Measurements from ENCODE around the gene ZNF574. TPM values are rescaled to one million over a fixed set of nuclear protein-coding genes. Genes with fewer than 3 reads are reported as not detected.

ZNF574 gene
- total RNA-seq, 2 donors from 2014 or later: 11.5 to 12.2 TPM

- Mint-ChIP-seq H3K4me3 (no peak overlapping the region), H3K9me3 (no peaks in the 10 kb centered on the region), H3K36me3 (ENCODE audit: insufficient read depth in 2 of 2) (peaks cover 5 to 12% of the 10 kb centered on the region in 2 donors), H3K27ac (no peak overlapping the region), H3K27me3 (ENCODE audit: low read depth) (no peaks in the 10 kb centered on the region), H3K4me1 (ENCODE audit: low read depth) (peaks cover 55% of the 10 kb centered on the region)
- DNase-seq (no peak), ATAC-seq (replicated peaks in 1 of 2) (no peak)
These were observed 3.3 kb downstream of the ZNF574 start for GRCh38 chr19:42079276-42079669.

- H3K4me3 Mint-ChIP-seq: no peak overlapping the region
These were observed 4.2 kb downstream of the ZNF574 start for GRCh38 chr19:42079886-42080763.

GRCh38 chr19:42080764-42081375, 4.9 kb downstream of the ZNF574 start:
- ATAC-seq (replicated peaks in 1 of 2): no peak
- Mint-ChIP-seq H3K9me3 (no peaks in the 10 kb centered on the region), H3K4me3 (no peak overlapping the region)

More at GRCh38 chr19:42079886-42080763, 4.2 kb downstream of the ZNF574 start:
- Mint-ChIP-seq H3K9me3 (no peaks in the 10 kb centered on the region), H3K27me3 (ENCODE audit: low read depth) (no peaks in the 10 kb centered on the region), H3K27ac (no peak overlapping the region), H3K4me1 (ENCODE audit: low read depth) (peaks cover 48% of the 10 kb centered on the region), H3K36me3 (ENCODE audit: insufficient read depth in 2 of 2) (peaks cover 5 to 12% of the 10 kb centered on the region in 2 donors)
- ATAC-seq (replicated peaks in 1 of 2) (no peak), DNase-seq (no peak)

GRCh38 chr19:42081584-42082203, 5.7 kb downstream of the ZNF574 start:
- Mint-ChIP-seq H3K27ac (peak overlapping the region; percentile 45), H3K4me3 (no peak overlapping the region), H3K9me3 (no peaks in the 10 kb centered on the region), H3K27me3 (ENCODE audit: low read depth) (no peaks in the 10 kb centered on the region), H3K36me3 (ENCODE audit: insufficient read depth in 2 of 2) (peaks cover 0 to 5% of the 10 kb centered on the region in 2 donors), H3K4me1 (ENCODE audit: low read depth) (peaks cover 37% of the 10 kb centered on the region)
- DNase-seq (no peak), ATAC-seq (replicated peaks in 1 of 2) (peak; percentile 52 to 55)

More at GRCh38 chr19:42080764-42081375, 4.9 kb downstream of the ZNF574 start:
- Mint-ChIP-seq H3K27ac (no peak overlapping the region), H3K36me3 (ENCODE audit: insufficient read depth in 2 of 2) (peaks cover 0 to 8% of the 10 kb centered on the region in 2 donors), H3K4me1 (ENCODE audit: low read depth) (peaks cover 40% of the 10 kb centered on the region), H3K27me3 (ENCODE audit: low read depth) (no peaks in the 10 kb centered on the region)
- no peak for DNase-seq

GRCh38 chr19:42083537-42083936, 7.6 kb downstream of the ZNF574 start:
- H3K4me1 Mint-ChIP-seq (ENCODE audit: low read depth): peaks cover 22% of the 10 kb centered on the region
- DNase-seq (no peak), ATAC-seq (replicated peaks in 1 of 2) (no peak)
- no peak overlapping the region for H3K4me3 Mint-ChIP-seq
- H3K36me3 Mint-ChIP-seq (ENCODE audit: insufficient read depth in 2 of 2): no peaks in the 10 kb centered on the region
- no peaks in the 10 kb centered on the region for H3K9me3 Mint-ChIP-seq
- no peak overlapping the region for H3K27ac Mint-ChIP-seq
- no peaks in the 10 kb centered on the region for H3K27me3 Mint-ChIP-seq (ENCODE audit: low read depth)

- no peak for ATAC-seq (replicated peaks in 1 of 2)
- no peak overlapping the region for H3K4me3 Mint-ChIP-seq
- no peak overlapping the region for H3K27ac Mint-ChIP-seq
- H3K9me3 Mint-ChIP-seq: no peaks in the 10 kb centered on the region
- peaks cover 0 to 6% of the 10 kb centered on the region in 2 donors for H3K36me3 Mint-ChIP-seq (ENCODE audit: insufficient read depth in 2 of 2)
- DNase-seq: no peak
- peaks cover 34% of the 10 kb centered on the region for H3K4me1 Mint-ChIP-seq (ENCODE audit: low read depth)
- no peaks in the 10 kb centered on the region for H3K27me3 Mint-ChIP-seq (ENCODE audit: low read depth)
These were observed 10.3 kb downstream of the ZNF574 start for GRCh38 chr19:42086188-42086736.

- H3K4me3 Mint-ChIP-seq: no peak overlapping the region
- DNase-seq: no peak
- H3K27ac Mint-ChIP-seq: peak overlapping the region; percentile 65
- ATAC-seq (replicated peaks in 1 of 2): no peak
- no peaks in the 10 kb centered on the region for H3K9me3 Mint-ChIP-seq
- H3K36me3 Mint-ChIP-seq (ENCODE audit: insufficient read depth in 2 of 2): peaks cover 0 to 6% of the 10 kb centered on the region in 2 donors
- no peaks in the 10 kb centered on the region for H3K27me3 Mint-ChIP-seq (ENCODE audit: low read depth)
- H3K4me1 Mint-ChIP-seq (ENCODE audit: low read depth): peaks cover 28% of the 10 kb centered on the region
These were observed 11.0 kb downstream of the ZNF574 start for GRCh38 chr19:42086770-42087550.

GRCh38 chr19:42088471-42089190, 12.7 kb downstream of the ZNF574 start:
- DNase-seq: no peak

GRCh38 chr19:42089191-42089750, 13.3 kb downstream of the ZNF574 start:
- peaks cover 0 to 10% of the 10 kb centered on the region in 2 donors for H3K36me3 Mint-ChIP-seq (ENCODE audit: insufficient read depth in 2 of 2)
- H3K9me3 Mint-ChIP-seq: no peaks in the 10 kb centered on the region
- H3K4me1 Mint-ChIP-seq (ENCODE audit: low read depth): peaks cover 33% of the 10 kb centered on the region
- H3K27ac Mint-ChIP-seq: no peak overlapping the region
- DNase-seq: no peak
- no peaks in the 10 kb centered on the region for H3K27me3 Mint-ChIP-seq (ENCODE audit: low read depth)
- H3K4me3 Mint-ChIP-seq: no peak overlapping the region
- ATAC-seq (replicated peaks in 1 of 2): no peak

More at GRCh38 chr19:42088471-42089190, 12.7 kb downstream of the ZNF574 start:
- no peak for ATAC-seq (replicated peaks in 1 of 2)
- Mint-ChIP-seq H3K9me3 (no peaks in the 10 kb centered on the region), H3K36me3 (ENCODE audit: insufficient read depth in 2 of 2) (peaks cover 0 to 10% of the 10 kb centered on the region in 2 donors), H3K4me1 (ENCODE audit: low read depth) (peaks cover 33% of the 10 kb centered on the region), H3K27me3 (ENCODE audit: low read depth) (no peaks in the 10 kb centered on the region), H3K27ac (no peak overlapping the region), H3K4me3 (no peak overlapping the region)

- no peak overlapping the region for H3K27ac Mint-ChIP-seq
- no peak for ATAC-seq (replicated peaks in 1 of 2)
- H3K4me3 Mint-ChIP-seq: no peak overlapping the region
- H3K9me3 Mint-ChIP-seq: no peaks in the 10 kb centered on the region
- DNase-seq: no peak
- H3K36me3 Mint-ChIP-seq (ENCODE audit: insufficient read depth in 2 of 2): peaks cover 0 to 12% of the 10 kb centered on the region in 2 donors
- no peaks in the 10 kb centered on the region for H3K27me3 Mint-ChIP-seq (ENCODE audit: low read depth)
- peaks cover 33% of the 10 kb centered on the region for H3K4me1 Mint-ChIP-seq (ENCODE audit: low read depth)
These were observed 13.8 kb downstream of the ZNF574 start for GRCh38 chr19:42089772-42090171.

- Mint-ChIP-seq H3K36me3 (ENCODE audit: insufficient read depth in 2 of 2) (peaks cover 0 to 15% of the 10 kb centered on the region in 2 donors), H3K27me3 (ENCODE audit: low read depth) (no peaks in the 10 kb centered on the region), H3K9me3 (no peaks in the 10 kb centered on the region), H3K27ac (peak overlapping the region; percentile 82), H3K4me3 (no peak overlapping the region), H3K4me1 (ENCODE audit: low read depth) (peaks cover 33% of the 10 kb centered on the region)
- DNase-seq (no peak), ATAC-seq (replicated peaks in 1 of 2) (no peak)
These were observed 14.7 kb downstream of the ZNF574 start for GRCh38 chr19:42090672-42091071.

Data from activated T-cell treated with anti-CD3 and anti-CD28 coated beads, Interleukin-2, amount 50 U/mL, for 72 hours (primary cell).